Tibial nerve (tissue), 3 donors: Measurements from ENCODE around the gene TSPAN13.

Experiments
- CTCF ChIP-seq, 5 experiments: fragments of 200-600 bp in 3 of 5; fragments of 450-650 bp in 2 of 5; sonication (generic) in 3 of 5; IDR thresholded peaks; one replicate each; pipeline ENCODE4 v1.5.1; 2016 to 2019; ENCODE audit warnings: antibody characterized with exemption in 5 of 5, mild to moderate bottlenecking in 3 of 5, moderate library complexity in 2 of 5
- POLR2A ChIP-seq, 2 donors: fragments of 450-650 bp; IDR thresholded peaks; one replicate each; pipeline ENCODE4 v1.6.1; 2017; ENCODE audit warnings: antibody characterized with exemption in 2 of 2, mild to moderate bottlenecking in 2 of 2, moderate library complexity in 2 of 2

GRCh38 chr7:16803125-16803524 lies 49.6 kb downstream of the TSPAN13 start:
- TF ChIP-seq CTCF (IDR thresholded peaks at IDR 0.05) (no peak), POLR2A (IDR thresholded peaks at IDR 0.05) (no peak)
